ENCODE measurements around the gene RET.

RET gene

GRCh38 chr10:43082087-43082486 is 5.2 kb downstream of the RET start:
- POLR2A ChIA-PET = no interaction called here
- no peaks in the 10 kb centered on the region for H3K36me3 ChIP-seq (ENCODE audit: control insufficient read depth in 2 of 2, insufficient read depth in 1 of 2, low read length in 2 of 2)
- no peaks in the 10 kb centered on the region for H3K9me3 ChIP-seq (ENCODE audit: control insufficient read depth, insufficient read depth, low read depth, low read length)
- CTCF ChIA-PET = no interaction called here
- no peak overlapping the region for H3K4me3 ChIP-seq (ENCODE audit: low read depth, low read length)
- no peak for TF ChIP-seq ZNF660 (tag by site-specific recombination; IDR thresholded peaks at IDR 0.05)
- no peak for TF ChIP-seq ZNF692 (tag by site-specific recombination; IDR thresholded peaks at IDR 0.05)
- no peak for TF ChIP-seq SALL2 (tag by site-specific recombination; IDR thresholded peaks at IDR 0.05; ENCODE audit: borderline replicate concordance)
- TF ChIP-seq PBX3 (CRISPR knock-in tag; IDR thresholded peaks at IDR 0.05) = no peak
- TF ChIP-seq ZNF19 (tag by site-specific recombination; IDR thresholded peaks at IDR 0.05; ENCODE audit: low read depth) = no peak
- H3K27ac ChIP-seq (ENCODE audit: extremely low read depth, low read depth, low read length) = no peak overlapping the region
- no peaks in the 10 kb centered on the region for H3K4me1 ChIP-seq (ENCODE audit: control insufficient read depth, insufficient read depth, low read length)

GRCh38 chr10:43082746-43083145 is 5.9 kb downstream of the RET start:
- CTCF ChIA-PET = no interaction called here
- no peak for TF ChIP-seq SP7 (tag by site-specific recombination; IDR thresholded peaks at IDR 0.05)
- no peak for TF ChIP-seq KLF1 (tag by site-specific recombination; IDR thresholded peaks at IDR 0.05)
- no peak for TF ChIP-seq ZNF610 (tag by site-specific recombination; IDR thresholded peaks at IDR 0.05; ENCODE audit: borderline replicate concordance)
- no peak for TF ChIP-seq ZNF660 (tag by site-specific recombination; IDR thresholded peaks at IDR 0.05)
- TF ChIP-seq ZNF843 (tag by site-specific recombination; IDR thresholded peaks at IDR 0.05) = no peak
- no peak for TF ChIP-seq ZNF292 (tag by site-specific recombination; IDR thresholded peaks at IDR 0.05; ENCODE audit: borderline replicate concordance, low read depth)
- no peak for TF ChIP-seq ZNF133 (tag by site-specific recombination; IDR thresholded peaks at IDR 0.05)
- TF ChIP-seq ZNF704 (tag by site-specific recombination; IDR thresholded peaks at IDR 0.05) = no peak

GRCh38 chr10:43083764-43084163 is 6.9 kb downstream of the RET start:
- no peaks in the 10 kb centered on the region for H3K36me3 ChIP-seq (ENCODE audit: control insufficient read depth in 2 of 2, insufficient read depth in 1 of 2, low read length in 2 of 2)
- no peak for TF ChIP-seq ZIC2 (tag by site-specific recombination; IDR thresholded peaks at IDR 0.05)
- no peak for TF ChIP-seq ZNF707 (tag by site-specific recombination; IDR thresholded peaks at IDR 0.05)
- TF ChIP-seq ZNF792 (tag by site-specific recombination; IDR thresholded peaks at IDR 0.05) = no peak
- no peak for TF ChIP-seq ZNF785 (tag by site-specific recombination; IDR thresholded peaks at IDR 0.05)
- TF ChIP-seq ZNF211 (tag by site-specific recombination; IDR thresholded peaks at IDR 0.05; ENCODE audit: low read depth) = no peak
- H3K4me3 ChIP-seq (ENCODE audit: low read depth, low read length) = no peak overlapping the region
- no peaks in the 10 kb centered on the region for H3K9me3 ChIP-seq (ENCODE audit: control insufficient read depth, insufficient read depth, low read depth, low read length)
- CTCF ChIA-PET = no interaction called here
- no peaks in the 10 kb centered on the region for H3K4me1 ChIP-seq (ENCODE audit: control insufficient read depth, insufficient read depth, low read length)
- no peak overlapping the region for H3K27ac ChIP-seq (ENCODE audit: extremely low read depth, low read depth, low read length)
- POLR2A ChIA-PET = no interaction called here

More at GRCh38 chr10:43082746-43083145, 5.9 kb downstream of the RET start:
- Histone ChIP-seq H3K4me1 (ENCODE audit: control insufficient read depth, insufficient read depth, low read length) (no peaks in the 10 kb centered on the region), H3K4me3 (ENCODE audit: low read depth, low read length) (no peak overlapping the region), H3K36me3 (ENCODE audit: control insufficient read depth in 2 of 2, insufficient read depth in 1 of 2, low read length in 2 of 2) (no peaks in the 10 kb centered on the region), H3K9me3 (ENCODE audit: control insufficient read depth, insufficient read depth, low read depth, low read length) (no peaks in the 10 kb centered on the region), H3K27ac (ENCODE audit: extremely low read depth, low read depth, low read length) (no peak overlapping the region)
- POLR2A ChIA-PET = no interaction called here

Data from HEK293 (cell line).